Measurements from ENCODE around the gene PGF. TPM values are rescaled to one million over a fixed set of nuclear protein-coding genes. Genes with fewer than 3 reads are reported as not detected.
"Not testable (repeated sequence)": the region's sequence is repeated elsewhere in the genome, so short reads cannot be mapped to it uniquely, and the experiment has no call there.

The PGF gene
- total RNA-seq, 4 donors from 2014 or later, result 7.3 to 28.1 (median 10.8) TPM

GRCh38 chr14:74935360-74935680, 20.1 kb downstream of the PGF start:
- TF ChIP-seq, protein P1, sequence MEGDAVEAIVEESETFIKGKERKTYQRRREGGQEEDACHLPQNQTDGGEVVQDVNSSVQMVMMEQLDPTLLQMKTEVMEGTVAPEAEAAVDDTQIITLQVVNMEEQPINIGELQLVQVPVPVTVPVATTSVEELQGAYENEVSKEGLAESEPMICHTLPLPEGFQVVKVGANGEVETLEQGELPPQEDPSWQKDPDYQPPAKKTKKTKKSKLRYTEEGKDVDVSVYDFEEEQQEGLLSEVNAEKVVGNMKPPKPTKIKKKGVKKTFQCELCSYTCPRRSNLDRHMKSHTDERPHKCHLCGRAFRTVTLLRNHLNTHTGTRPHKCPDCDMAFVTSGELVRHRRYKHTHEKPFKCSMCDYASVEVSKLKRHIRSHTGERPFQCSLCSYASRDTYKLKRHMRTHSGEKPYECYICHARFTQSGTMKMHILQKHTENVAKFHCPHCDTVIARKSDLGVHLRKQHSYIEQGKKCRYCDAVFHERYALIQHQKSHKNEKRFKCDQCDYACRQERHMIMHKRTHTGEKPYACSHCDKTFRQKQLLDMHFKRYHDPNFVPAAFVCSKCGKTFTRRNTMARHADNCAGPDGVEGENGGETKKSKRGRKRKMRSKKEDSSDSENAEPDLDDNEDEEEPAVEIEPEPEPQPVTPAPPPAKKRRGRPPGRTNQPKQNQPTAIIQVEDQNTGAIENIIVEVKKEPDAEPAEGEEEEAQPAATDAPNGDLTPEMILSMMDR (IDR thresholded peaks at IDR 0.05), result no peak
- TF ChIP-seq POLR2A (IDR thresholded peaks at IDR 0.05), result no peak
- no peaks in the 10 kb centered on the region for H3K36me3 ChIP-seq
- peaks cover 0 to 9% (median 4%) of the 10 kb centered on the region in 4 donors for H3K4me1 ChIP-seq
- no peaks in the 10 kb centered on the region for H3K9me3 ChIP-seq
- no peak for DNase-seq
- no peaks in the 10 kb centered on the region for H3K27me3 ChIP-seq
- H3K27ac ChIP-seq, result peak overlapping the region in 1 of 4 donors; percentile 7
- H3K4me3 ChIP-seq, result no peak overlapping the region

DNA sequence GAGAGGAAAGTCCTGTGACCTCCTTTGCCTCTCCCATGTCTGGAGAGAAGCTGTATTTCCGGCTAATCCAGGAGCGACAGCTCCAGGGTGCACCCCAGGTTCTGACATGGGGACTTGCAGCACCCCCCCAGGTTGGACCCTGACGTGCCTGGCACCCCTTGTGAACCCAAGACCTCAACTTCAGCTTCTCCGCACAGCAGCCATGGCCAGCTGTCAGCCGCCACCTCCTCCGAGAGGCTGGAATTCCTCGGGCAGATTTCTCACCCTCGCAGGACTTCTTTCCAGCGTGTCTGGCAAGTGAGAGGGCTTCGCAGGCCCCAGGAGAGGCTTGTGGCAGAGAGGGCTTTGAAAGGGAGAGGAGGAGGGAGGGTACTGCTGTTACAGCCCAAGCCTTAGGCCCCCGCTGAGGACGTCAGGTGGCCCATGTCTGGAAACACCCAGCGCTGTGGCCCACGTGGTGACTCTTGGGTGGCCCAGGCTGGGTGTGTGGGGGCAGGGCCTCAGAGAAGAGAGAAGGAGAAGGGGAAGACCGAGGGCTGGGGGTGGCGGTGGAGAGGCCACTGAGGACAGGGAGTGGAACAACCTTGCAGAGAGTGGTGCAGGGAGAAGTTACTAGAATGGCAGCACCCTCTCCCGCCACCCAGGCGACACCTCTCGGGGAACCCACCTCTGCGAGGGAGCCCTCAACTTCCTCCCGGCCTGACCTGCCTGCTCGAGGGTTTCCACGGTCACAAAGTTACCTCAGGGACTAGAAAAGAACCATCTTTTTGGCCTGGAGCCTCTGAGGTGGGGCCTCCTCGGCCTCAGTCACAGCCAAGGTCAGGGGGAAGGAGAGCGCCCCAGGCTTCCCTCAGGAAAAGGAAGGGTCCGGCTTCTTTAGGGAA, 20.7 kb downstream of the PGF start:
- DNase-seq, result no peak
- H3K27ac ChIP-seq, result peak overlapping the region in 1 of 4 donors; percentile 7
- TF ChIP-seq, protein P1 (IDR thresholded peaks at IDR 0.05), result no peak
- no peak for TF ChIP-seq POLR2A (IDR thresholded peaks at IDR 0.05)
- no peak overlapping the region for H3K4me3 ChIP-seq
- no peaks in the 10 kb centered on the region for H3K36me3 ChIP-seq
- peaks cover 0 to 3% (median 2%) of the 10 kb centered on the region in 4 donors for H3K4me1 ChIP-seq
- no peaks in the 10 kb centered on the region for H3K27me3 ChIP-seq
- H3K9me3 ChIP-seq, result no peaks in the 10 kb centered on the region

DNA sequence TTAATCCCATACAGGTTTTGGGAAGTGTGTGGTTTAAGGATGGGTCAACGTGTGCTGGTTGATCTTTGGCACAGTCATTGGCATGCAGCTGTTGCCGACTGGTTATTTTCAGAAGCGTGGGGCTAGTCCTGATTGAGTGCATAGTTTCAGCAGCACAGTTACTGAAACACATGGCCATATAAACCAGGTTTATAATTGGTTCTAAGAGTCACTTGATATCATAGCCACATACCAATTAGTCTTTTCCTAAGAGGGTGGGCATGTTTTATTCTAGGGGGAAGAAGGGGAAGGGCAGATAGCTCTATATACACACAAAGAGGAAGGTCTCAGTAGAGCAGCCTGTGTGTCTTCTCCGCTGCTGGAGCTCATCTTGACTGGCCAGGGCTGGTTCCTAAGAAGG, 21.4 kb downstream of the PGF start:
- DNase-seq, result no peak
- Histone ChIP-seq H3K36me3 (no peaks in the 10 kb centered on the region), H3K9me3 (no peaks in the 10 kb centered on the region), H3K4me1 (no peaks in the 10 kb centered on the region), H3K4me3 (no peak overlapping the region), H3K27ac (no peak overlapping the region), H3K27me3 (no peaks in the 10 kb centered on the region)
- no peak for TF ChIP-seq POLR2A (IDR thresholded peaks at IDR 0.05)
- TF ChIP-seq, protein P1 (IDR thresholded peaks at IDR 0.05), result no peak

DNA sequence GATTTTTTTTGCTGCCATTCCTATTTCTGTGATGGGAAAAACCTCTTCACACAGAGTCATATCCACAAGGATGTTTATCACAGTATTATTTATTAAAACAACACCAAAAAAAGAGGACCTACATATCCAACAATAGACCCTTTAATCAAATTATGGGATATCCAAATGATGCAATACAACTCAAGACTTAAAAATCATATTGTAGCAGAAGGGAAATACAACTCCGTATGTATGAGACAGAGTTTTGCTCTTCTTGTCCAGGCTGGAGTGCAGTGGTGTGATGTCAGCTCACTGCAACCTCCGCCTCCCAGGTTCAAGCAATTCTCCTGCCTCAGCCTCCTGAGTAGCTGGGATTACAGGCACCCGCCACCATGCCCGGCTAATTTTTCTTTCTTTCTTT, 22.5 kb downstream of the PGF start:
- not testable (repeated sequence) for H3K4me1 ChIP-seq, H3K36me3 ChIP-seq, H3K27me3 ChIP-seq, H3K27ac ChIP-seq, H3K9me3 ChIP-seq, DNase-seq, H3K4me3 ChIP-seq

GRCh38 chr14:74932401-74932901, 22.9 kb downstream of the PGF start:
- Histone ChIP-seq H3K27me3 (no peaks in the 10 kb centered on the region), H3K27ac (no peak overlapping the region), H3K4me1 (no peaks in the 10 kb centered on the region), H3K4me3 (no peak overlapping the region), H3K9me3 (no peaks in the 10 kb centered on the region), H3K36me3 (no peaks in the 10 kb centered on the region)
- no peak for DNase-seq
- no peak for TF ChIP-seq POLR2A (IDR thresholded peaks at IDR 0.05)
- TF ChIP-seq, protein P1 (IDR thresholded peaks at IDR 0.05), result no peak

- not testable (repeated sequence) for H3K36me3 ChIP-seq, H3K27me3 ChIP-seq, H3K27ac ChIP-seq, H3K9me3 ChIP-seq, DNase-seq, H3K4me1 ChIP-seq, H3K4me3 ChIP-seq
Measured at GRCh38 chr14:74931744-74932143, 23.7 kb downstream of the PGF start.
